Omental fat pad (tissue), 4 donors: ENCODE data around the gene RNF151. TPM values are rescaled to one million over a fixed set of nuclear protein-coding genes. Genes with fewer than 3 reads are reported as not detected.

Experiments used
- ATAC-seq: fragments of 150-250 bp; one replicate; pipeline ENCODE4 v1.9.1; 2016; ENCODE audit warnings: mild to moderate bottlenecking, moderate library complexity; ENCODE audit not compliant: low FRiP score
- DNase-seq: peaks from one replicate; pipeline ENCODE4 v3.0.0-alpha.2; 2019; ENCODE audit warnings: low spot score
- total RNA-seq, 4 donors: library from RNA; depleted of rRNA; stranded (reverse); fragments of >200 nt; gene quantifications; one replicate each; pipeline ENCODE4 v1.1.0, GENCODE V29; 2016
- TF ChIP-seq, protein P1 (sequence below), 3 donors: fragments of 450-650 bp; IDR thresholded peaks; one replicate each; pipeline ENCODE4 v1.5.1; 2016 to 2017; ENCODE audit warnings: antibody characterized with exemption in 3 of 3, mild to moderate bottlenecking in 3 of 3, moderate library complexity in 2 of 3

RNF151 gene
- total RNA-seq, 4 donors from 2014 or later: not detected

DNA sequence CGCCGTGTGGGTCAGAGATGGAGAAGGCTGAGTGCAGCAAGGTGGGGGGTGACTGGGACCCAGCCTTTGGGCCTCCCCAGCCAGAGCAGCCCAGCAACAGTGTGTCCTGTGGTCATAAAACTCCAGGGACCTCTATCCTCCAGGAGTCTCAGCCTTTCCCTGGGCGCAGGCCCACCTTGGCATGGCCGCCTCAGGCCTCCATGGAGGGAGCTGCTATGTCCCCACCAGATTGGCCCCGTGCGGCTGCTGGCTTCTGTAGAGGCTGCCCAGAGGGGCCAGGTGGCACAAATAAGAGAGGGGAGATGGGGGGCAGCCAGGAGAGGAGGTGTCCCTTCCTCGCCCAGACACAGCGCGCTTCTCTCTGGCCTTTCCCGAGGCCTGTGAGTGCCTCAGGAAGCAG is 20.5 kb downstream of the RNF151 start:
- ATAC-seq (no peak), DNase-seq (no peak)
- TF ChIP-seq, protein P1, sequence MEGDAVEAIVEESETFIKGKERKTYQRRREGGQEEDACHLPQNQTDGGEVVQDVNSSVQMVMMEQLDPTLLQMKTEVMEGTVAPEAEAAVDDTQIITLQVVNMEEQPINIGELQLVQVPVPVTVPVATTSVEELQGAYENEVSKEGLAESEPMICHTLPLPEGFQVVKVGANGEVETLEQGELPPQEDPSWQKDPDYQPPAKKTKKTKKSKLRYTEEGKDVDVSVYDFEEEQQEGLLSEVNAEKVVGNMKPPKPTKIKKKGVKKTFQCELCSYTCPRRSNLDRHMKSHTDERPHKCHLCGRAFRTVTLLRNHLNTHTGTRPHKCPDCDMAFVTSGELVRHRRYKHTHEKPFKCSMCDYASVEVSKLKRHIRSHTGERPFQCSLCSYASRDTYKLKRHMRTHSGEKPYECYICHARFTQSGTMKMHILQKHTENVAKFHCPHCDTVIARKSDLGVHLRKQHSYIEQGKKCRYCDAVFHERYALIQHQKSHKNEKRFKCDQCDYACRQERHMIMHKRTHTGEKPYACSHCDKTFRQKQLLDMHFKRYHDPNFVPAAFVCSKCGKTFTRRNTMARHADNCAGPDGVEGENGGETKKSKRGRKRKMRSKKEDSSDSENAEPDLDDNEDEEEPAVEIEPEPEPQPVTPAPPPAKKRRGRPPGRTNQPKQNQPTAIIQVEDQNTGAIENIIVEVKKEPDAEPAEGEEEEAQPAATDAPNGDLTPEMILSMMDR (IDR thresholded peaks at IDR 0.05): no peak

DNA sequence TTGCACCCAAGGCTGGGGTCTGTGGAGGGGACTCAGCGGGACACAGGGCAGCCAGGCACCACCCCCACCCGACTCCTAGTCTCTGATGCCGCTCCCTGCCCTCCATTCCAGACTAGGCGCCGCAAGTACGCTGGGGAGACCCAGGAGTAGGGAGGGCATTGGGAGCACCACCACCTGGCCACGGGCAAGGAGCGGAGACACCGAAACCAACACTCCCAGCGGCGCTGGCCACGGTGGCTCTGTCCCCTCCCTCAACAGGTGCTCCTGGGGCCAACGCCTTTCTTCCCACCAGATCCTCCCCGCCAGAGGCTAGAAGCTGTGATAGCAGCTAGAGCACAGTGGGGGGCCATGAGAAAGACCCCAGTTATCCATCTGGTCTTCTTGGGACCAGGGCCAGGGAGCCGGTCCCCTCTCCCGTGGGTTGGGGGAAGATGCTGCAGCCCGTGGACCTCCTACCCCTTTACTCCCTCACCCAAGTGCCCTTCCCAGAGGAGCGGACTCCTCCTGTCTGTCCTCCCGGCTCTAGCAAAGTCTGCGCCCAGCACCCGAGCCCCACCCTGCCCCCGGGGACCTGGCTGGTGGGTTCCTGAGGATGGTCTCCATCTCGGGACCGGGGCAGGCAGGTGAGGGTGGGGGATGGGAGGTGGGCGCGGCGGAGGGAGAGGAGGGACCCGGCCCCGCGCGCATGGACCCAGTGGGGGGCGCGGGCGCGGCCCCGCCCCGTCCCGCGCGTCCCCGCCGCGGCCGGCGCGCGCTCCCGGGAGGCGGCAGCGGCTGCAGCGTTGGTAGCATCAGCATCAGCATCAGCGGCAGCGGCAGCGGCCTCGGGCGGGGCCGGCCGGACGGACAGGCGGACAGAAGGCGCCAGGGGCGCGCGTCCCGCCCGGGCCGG is 22.8 kb downstream of the RNF151 start, which contains the start of gene SYNGR3:
TSS of gene SYNGR3 (plus strand) at position 762 of the 892 bp plus-strand sequence. CDS start 133 bp downstream, outside the sequence.
- DNase-seq (no peak), ATAC-seq (no peak)
- TF ChIP-seq, protein P1 (IDR thresholded peaks at IDR 0.05): no peak

DNA sequence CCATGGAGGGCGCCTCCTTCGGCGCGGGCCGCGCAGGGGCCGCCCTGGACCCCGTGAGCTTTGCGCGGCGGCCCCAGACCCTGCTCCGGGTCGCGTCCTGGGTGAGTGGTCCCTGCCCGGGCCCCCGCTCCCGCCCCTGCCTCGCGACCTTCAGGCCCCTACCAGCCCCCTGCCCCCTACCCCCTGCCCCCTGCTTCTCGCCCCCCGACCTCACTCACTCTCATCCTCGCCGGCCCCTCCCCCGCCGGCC is 23.4 kb downstream of the RNF151 start:
- DNase-seq (no peak), ATAC-seq (no peak)
- TF ChIP-seq, protein P1 (IDR thresholded peaks at IDR 0.05): no peak

DNA sequence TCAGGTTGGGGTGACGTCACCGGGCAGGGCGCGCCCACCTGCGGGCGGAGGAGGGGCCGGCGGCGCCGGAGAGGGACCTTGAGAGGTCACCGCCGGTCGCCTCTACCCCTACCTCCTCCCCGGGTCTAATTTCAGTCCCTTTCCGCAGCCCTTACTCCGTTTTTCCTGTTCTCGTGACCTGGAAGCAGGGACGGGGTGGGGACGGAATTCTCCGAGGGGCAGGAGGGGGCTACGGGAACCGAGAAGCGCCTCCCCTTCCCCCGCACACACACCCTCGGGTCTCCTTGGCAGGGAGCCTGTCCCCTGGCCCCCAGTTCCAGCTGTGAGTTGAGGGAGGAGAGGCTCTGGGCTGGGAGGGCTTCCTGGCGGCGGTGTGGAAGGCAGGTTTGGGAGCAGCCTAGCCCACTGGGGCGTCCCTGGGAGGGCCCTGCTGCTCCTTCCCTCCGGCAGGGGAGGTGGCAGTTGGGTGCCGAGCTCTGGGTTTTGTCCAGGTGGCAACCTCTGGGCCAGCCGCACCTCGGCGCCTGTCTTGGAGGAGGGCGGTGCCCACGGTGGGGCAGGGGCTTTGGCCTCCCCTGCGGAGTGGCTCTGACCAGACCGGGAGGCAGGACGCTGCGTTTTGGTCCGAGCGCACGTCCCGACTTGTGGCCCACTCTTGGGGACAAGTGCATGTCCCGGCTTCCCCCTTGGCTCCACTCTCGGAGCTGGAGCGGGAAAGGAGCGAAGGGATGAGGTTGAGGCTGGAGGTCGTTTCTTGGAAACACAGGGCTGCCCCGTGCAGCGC is 23.9 kb downstream of the RNF151 start:
- TF ChIP-seq, protein P1 (IDR thresholded peaks at IDR 0.05): no peak
- ATAC-seq (no peak), DNase-seq (no peak)

DNA sequence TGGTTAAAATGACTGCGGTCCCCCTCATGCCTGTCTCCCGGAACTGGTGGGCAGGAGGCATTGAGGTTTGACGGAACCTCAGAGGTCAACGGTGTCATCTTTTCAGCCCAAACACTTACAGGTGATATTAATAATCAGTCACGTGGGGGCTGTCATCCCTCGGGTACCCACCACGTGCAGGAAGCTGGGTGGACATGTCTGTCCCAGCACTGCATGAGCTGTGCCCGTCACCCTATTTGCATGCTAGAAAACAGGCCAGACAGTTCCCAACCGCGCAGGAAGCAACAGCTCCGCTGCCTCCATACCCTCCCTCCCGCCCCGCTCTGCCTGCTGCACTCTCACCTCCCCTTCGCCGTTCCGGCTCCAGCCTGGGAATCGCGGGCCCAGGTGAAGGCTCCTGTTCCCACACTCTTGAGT is 24.5 kb downstream of the RNF151 start:
- DNase-seq (no peak), ATAC-seq (no peak)
- TF ChIP-seq, protein P1 (IDR thresholded peaks at IDR 0.05): no peak

DNA sequence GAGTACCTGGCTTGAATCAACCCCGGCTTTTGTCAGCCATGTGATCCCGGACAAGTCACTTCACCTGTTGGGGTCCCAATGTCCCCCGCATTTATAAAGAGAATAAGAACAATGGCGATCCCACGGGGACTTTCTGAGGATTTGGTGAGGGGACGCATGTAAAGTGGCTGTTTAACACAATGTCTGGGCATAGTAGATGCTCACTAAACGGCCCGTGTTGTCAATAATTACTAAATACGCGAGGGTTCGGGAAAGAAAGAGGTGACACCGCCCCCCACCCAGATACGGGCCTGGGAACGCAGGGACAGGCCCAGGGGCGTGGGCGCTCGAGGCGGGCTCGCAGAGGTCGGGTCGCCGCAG is 24.9 kb downstream of the RNF151 start:
- DNase-seq (no peak), ATAC-seq (no peak)
- TF ChIP-seq, protein P1 (IDR thresholded peaks at IDR 0.05): no peak
